BJ (cell line): ENCODE data around the gene GPSM1. TPM values are rescaled to one million over a fixed set of nuclear protein-coding genes. Genes with fewer than 3 reads are reported as not detected.

ENCODE experiments used
- CTCF ChIA-PET: fragments of 350-600 bp; formaldehyde crosslinking; extraction: SDS; loops from one replicate; lab custom pipeline; 2021; ENCODE audit warnings: antibody characterized with exemption, inconsistent platforms; lab: Yijun Ruan, JAX
- POLR2A ChIA-PET: fragments of 300-600 bp; sonication (Branson Sonifier 250); formaldehyde crosslinking; extraction: SDS; loops from one replicate; lab custom pipeline; 2021; ENCODE audit warnings: antibody characterized with exemption; lab: Charles Lee
- DNase-seq: peaks from one replicate; pipeline ENCODE4 v3.0.0-alpha.2; 2011; ENCODE audit warnings: low read depth
- H3K27me3 ChIP-seq: 2 replicates; pipeline ENCODE4 v1.6.0; 2011; ENCODE audit warnings: low read length; ENCODE audit not compliant: control insufficient read depth, insufficient read depth
- H3K36me3 ChIP-seq: 2 replicates; pipeline ENCODE4 v1.5.1; 2011; ENCODE audit warnings: low read length; ENCODE audit not compliant: control insufficient read depth, insufficient read depth
- H3K4me3 ChIP-seq: 2 replicates; pipeline ENCODE4 v1.5.1; 2011; ENCODE audit warnings: low read depth, mild to moderate bottlenecking, control low read depth, low read length
- CTCF ChIP-seq: IDR thresholded peaks from 2 replicates; pipeline ENCODE4 v1.5.1; 2011; ENCODE audit warnings: low read depth, mild to moderate bottlenecking, control low read depth, inconsistent platforms, low read length, moderate library complexity; ENCODE audit not compliant: insufficient read depth
- polyA plus RNA-seq: library from polyadenylated mRNA; depleted of rRNA; stranded (reverse); fragments of >200 nt; gene quantifications from 2 replicates; pipeline ENCODE4 v1.2.3, GENCODE V29; 2011

GPSM1 gene
- polyA plus RNA-seq, 1 experiment: 33.1 TPM

- no peak for DNase-seq
- ChIA-PET CTCF (no interaction called here), POLR2A (no interaction called here)
- peaks cover 54% of the 10 kb centered on the region for H3K36me3 ChIP-seq
- no peak for TF ChIP-seq CTCF
- no peak overlapping the region for H3K4me3 ChIP-seq
- H3K27me3 ChIP-seq: no peaks in the 10 kb centered on the region
Observed at GRCh38 chr9:136352682-136353081, 25.3 kb downstream of the GPSM1 start.

- CTCF ChIA-PET: interaction anchor here (1.0 kb wide), 1 partner anchor 8 kb away, joined by 5 read pairs; no protein-coding TSS in a partner anchor
- POLR2A ChIA-PET: no interaction called here
- Histone ChIP-seq H3K27me3 (no peaks in the 10 kb centered on the region), H3K36me3 (peaks cover 52% of the 10 kb centered on the region), H3K4me3 (no peak overlapping the region)
- TF ChIP-seq CTCF: no peak
- DNase-seq: no peak
Observed at GRCh38 chr9:136353088-136353487, 25.7 kb downstream of the GPSM1 start.

- H3K36me3 ChIP-seq: peaks cover 50% of the 10 kb centered on the region
- POLR2A ChIA-PET: interaction anchor here (0.6 kb wide), 1 partner anchor 29 kb away, joined by 4 read pairs; no protein-coding TSS in a partner anchor
- CTCF ChIA-PET: interaction anchor here (0.8 to 1.6 kb wide), 4 partner anchors 8 to 42 kb away, joined by 3 to 9 read pairs (median 4); partner anchors contain the start of gene DNLZ
- H3K27me3 ChIP-seq: no peaks in the 10 kb centered on the region
- no peak for DNase-seq
- TF ChIP-seq CTCF: no peak
- no peak overlapping the region for H3K4me3 ChIP-seq
Observed at GRCh38 chr9:136353757-136354488, 26.6 kb downstream of the GPSM1 start.

- TF ChIP-seq CTCF: no peak
- DNase-seq: no peak
- ChIA-PET CTCF (interaction anchor here (0.9 to 1.6 kb wide), 2 partner anchors 9 kb away, joined by 4 to 9 read pairs; partner anchors contain the start of gene DNLZ), POLR2A (no interaction called here)
- Histone ChIP-seq H3K27me3 (no peaks in the 10 kb centered on the region), H3K4me3 (no peak overlapping the region), H3K36me3 (peaks cover 43% of the 10 kb centered on the region)
Observed at GRCh38 chr9:136354592-136355085, 27.3 kb downstream of the GPSM1 start.
